DND-41 (cell line): ENCODE results near the gene NRCAM.

Source experiments
- ATAC-seq: fragments of 200-7000 bp; cut with Tn5 transposase; 3 replicates; pipeline ENCODE4 v1.9.1; 2021; ENCODE audit warnings: low read depth; ENCODE audit not compliant: insufficient read depth
- DNase-seq: peaks from one replicate; pipeline ENCODE4 v3.0.0-alpha.2; 2020
- H2AFZ ChIP-seq: 2 replicates; pipeline ENCODE4 v1.6.0; 2012; ENCODE audit warnings: low read depth, low read length
- H3K27ac ChIP-seq: 2 replicates; pipeline ENCODE4 v1.5.1; 2012; ENCODE audit warnings: low read length, inconsistent platforms
- H3K27me3 ChIP-seq: fragments of 200-600 bp; sonication (generic); 2 replicates; pipeline ENCODE4 v1.6.0; 2012; ENCODE audit warnings: low read length, mild to moderate bottlenecking, inconsistent platforms; ENCODE audit not compliant: insufficient read depth, poor library complexity
- H3K36me3 ChIP-seq: 2 replicates; pipeline ENCODE4 v1.5.1; 2012; ENCODE audit warnings: low read length, inconsistent platforms; ENCODE audit not compliant: insufficient read depth
- H3K4me1 ChIP-seq: 2 replicates; pipeline ENCODE4 v1.5.1; 2012; ENCODE audit warnings: mild to moderate bottlenecking, low read length; ENCODE audit not compliant: insufficient read depth
- H3K4me2 ChIP-seq: 2 replicates; pipeline ENCODE4 v1.6.0; 2012; ENCODE audit warnings: mild to moderate bottlenecking, moderate library complexity, low read length, inconsistent platforms; ENCODE audit not compliant: insufficient read depth
- H3K4me3 ChIP-seq, 2 experiments: fragments of 200-600 bp in 1 of 2; shearing (Covaris generic) in 1 of 2; 2 replicates each; pipeline ENCODE4 v1.5.1; 2012 to 2016; ENCODE audit warnings: inconsistent platforms in 2 of 2, low read length in 2 of 2, mild to moderate bottlenecking in 2 of 2, low read depth in 1 of 2, moderate library complexity in 1 of 2
- H3K79me2 ChIP-seq: 2 replicates; pipeline ENCODE4 v1.6.0; 2012; ENCODE audit warnings: low read length, inconsistent platforms; ENCODE audit not compliant: insufficient read depth
- H3K9ac ChIP-seq: 2 replicates; pipeline ENCODE4 v1.6.0; 2012; ENCODE audit warnings: low read depth, mild to moderate bottlenecking, inconsistent platforms, low read length, moderate library complexity
- H3K9me3 ChIP-seq: 2 replicates; pipeline ENCODE4 v1.5.1; 2012; ENCODE audit warnings: low read length, moderate library complexity, mild to moderate bottlenecking, inconsistent platforms; ENCODE audit not compliant: insufficient read depth, severe bottlenecking
- H4K20me1 ChIP-seq: 2 replicates; pipeline ENCODE4 v1.6.0; 2012; ENCODE audit warnings: low read length; ENCODE audit not compliant: insufficient read depth
- EZH2 ChIP-seq: IDR thresholded peaks from 3 replicates; pipeline ENCODE4 v1.6.1; 2012; ENCODE audit warnings: borderline replicate concordance, low read depth, mild to moderate bottlenecking, moderate library complexity, low read length, inconsistent platforms; ENCODE audit not compliant: severe bottlenecking
- TF ChIP-seq, protein P1 (sequence below): IDR thresholded peaks from 2 replicates; pipeline ENCODE4 v1.5.1; 2012; ENCODE audit warnings: borderline replicate concordance, low read length, moderate library complexity, mild to moderate bottlenecking; ENCODE audit not compliant: poor library complexity, severe bottlenecking; ENCODE audit errors: extremely low read depth

The NRCAM gene

GRCh38 chr7:108247614-108248013 lies 208.6 kb downstream of the NRCAM start:
- Histone ChIP-seq H3K4me2 (no peak overlapping the region), H3K27me3 (no peaks in the 10 kb centered on the region), H4K20me1 (no peaks in the 10 kb centered on the region), H3K79me2 (no peaks in the 10 kb centered on the region), H3K36me3 (no peaks in the 10 kb centered on the region), H3K9ac (no peak overlapping the region), H3K9me3 (no peaks in the 10 kb centered on the region), H3K4me3 (no peak overlapping the region), H3K27ac (no peak overlapping the region), H3K4me1 (no peaks in the 10 kb centered on the region), H2AFZ (no peak overlapping the region)
- ATAC-seq (no peak), DNase-seq (no peak)
- no peak for TF ChIP-seq EZH2
- TF ChIP-seq, protein P1, sequence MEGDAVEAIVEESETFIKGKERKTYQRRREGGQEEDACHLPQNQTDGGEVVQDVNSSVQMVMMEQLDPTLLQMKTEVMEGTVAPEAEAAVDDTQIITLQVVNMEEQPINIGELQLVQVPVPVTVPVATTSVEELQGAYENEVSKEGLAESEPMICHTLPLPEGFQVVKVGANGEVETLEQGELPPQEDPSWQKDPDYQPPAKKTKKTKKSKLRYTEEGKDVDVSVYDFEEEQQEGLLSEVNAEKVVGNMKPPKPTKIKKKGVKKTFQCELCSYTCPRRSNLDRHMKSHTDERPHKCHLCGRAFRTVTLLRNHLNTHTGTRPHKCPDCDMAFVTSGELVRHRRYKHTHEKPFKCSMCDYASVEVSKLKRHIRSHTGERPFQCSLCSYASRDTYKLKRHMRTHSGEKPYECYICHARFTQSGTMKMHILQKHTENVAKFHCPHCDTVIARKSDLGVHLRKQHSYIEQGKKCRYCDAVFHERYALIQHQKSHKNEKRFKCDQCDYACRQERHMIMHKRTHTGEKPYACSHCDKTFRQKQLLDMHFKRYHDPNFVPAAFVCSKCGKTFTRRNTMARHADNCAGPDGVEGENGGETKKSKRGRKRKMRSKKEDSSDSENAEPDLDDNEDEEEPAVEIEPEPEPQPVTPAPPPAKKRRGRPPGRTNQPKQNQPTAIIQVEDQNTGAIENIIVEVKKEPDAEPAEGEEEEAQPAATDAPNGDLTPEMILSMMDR: no peak

GRCh38 chr7:108246227-108246837 lies 209.9 kb downstream of the NRCAM start:
- DNase-seq (no peak), ATAC-seq (no peak)
- Histone ChIP-seq H3K9ac (no peak overlapping the region), H3K4me3 (no peak overlapping the region), H3K27ac (no peak overlapping the region), H3K4me1 (no peaks in the 10 kb centered on the region), H3K79me2 (no peaks in the 10 kb centered on the region), H3K4me2 (no peak overlapping the region), H4K20me1 (no peaks in the 10 kb centered on the region), H3K9me3 (no peaks in the 10 kb centered on the region), H2AFZ (no peak overlapping the region), H3K36me3 (no peaks in the 10 kb centered on the region), H3K27me3 (no peaks in the 10 kb centered on the region)
- TF ChIP-seq, protein P1: no peak

GRCh38 chr7:108245523-108246226 lies 210.6 kb downstream of the NRCAM start:
- Histone ChIP-seq H3K4me1 (no peaks in the 10 kb centered on the region), H3K4me3 (no peak overlapping the region), H3K27ac (no peak overlapping the region), H3K9ac (no peak overlapping the region), H4K20me1 (no peaks in the 10 kb centered on the region), H3K27me3 (no peaks in the 10 kb centered on the region), H3K36me3 (no peaks in the 10 kb centered on the region), H3K79me2 (no peaks in the 10 kb centered on the region), H3K4me2 (no peak overlapping the region), H2AFZ (no peak overlapping the region), H3K9me3 (no peaks in the 10 kb centered on the region)
- no peak for TF ChIP-seq EZH2
- TF ChIP-seq, protein P1: no peak
- DNase-seq (no peak), ATAC-seq (no peak)
